ENCODE results near the gene FMNL2.

Gene FMNL2

DNA sequence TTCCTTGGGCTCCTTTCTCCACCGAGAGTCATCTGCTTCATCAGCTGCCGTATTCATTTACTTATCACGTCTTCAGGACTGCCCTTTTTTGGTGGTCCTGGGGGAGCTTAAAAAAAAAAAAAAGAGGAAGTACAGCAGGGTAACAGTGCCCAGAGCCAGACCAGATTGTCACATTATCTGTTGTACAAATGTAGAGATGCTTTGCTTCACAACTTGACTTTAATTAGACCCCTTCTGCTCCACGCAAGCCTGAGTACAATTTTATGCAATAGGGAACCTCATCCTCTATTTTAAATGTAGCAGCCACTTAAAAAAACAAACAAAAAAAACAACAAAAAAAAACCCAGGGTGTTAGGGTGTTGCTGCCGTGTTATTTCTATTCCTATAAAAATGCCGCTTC is 254.0 kb downstream of the FMNL2 start:
- no peak for DNase-seq

DNA sequence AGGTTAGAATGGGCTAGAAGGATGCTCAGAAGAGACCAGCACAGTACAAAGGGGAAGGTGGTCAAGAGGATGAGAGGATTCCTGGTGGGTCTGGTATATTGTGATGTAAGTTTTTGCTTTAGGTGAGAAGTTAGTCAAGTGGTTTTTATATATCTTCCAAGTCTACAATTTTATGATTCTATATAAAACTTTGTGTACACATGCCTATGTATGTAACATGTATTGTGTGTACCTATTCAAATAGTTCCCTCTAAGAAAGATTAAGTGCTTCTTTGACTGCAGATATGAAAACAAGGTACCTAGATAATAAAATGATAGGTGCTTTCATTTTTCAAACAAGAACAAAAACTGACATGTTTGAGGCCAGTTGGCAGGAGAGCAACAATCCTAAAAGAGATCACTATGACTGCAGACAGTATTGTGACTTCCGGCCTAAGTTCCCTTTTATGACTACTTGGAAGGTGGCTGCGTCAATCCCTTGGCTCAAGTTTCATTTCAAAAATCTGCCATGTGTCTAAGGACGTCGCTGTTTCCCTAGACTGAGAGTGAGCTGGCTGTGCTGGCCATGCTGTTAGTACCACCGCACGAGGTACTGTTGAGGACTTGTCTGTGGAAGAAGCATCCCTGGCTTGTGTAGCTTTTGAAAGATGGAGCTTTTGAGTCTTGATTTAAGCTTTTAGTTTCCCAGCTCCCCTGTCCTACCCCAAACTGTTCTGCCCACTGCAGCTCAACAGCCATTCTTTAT is 259.2 kb downstream of the FMNL2 start:
- DNase-seq = no peak

DNA sequence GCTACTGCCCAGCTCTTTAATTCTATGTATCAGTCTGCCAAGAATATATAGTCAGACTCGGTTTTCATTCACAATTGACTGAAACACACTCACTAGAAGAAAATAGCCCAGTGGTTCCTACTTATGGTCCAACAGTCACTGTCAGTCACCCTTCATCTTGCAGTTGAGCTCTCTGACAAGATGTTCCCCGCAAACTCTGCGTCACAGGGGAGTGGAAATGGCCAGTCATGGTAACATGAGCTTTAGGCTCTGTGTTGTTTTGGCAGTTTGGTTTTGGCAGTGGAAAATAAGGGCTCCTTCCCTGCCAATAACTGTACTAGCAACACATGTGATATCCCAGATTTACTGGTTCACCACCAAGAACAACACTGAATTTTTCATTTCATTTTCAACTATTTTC is 259.8 kb downstream of the FMNL2 start:
- DNase-seq = no peak

DNA sequence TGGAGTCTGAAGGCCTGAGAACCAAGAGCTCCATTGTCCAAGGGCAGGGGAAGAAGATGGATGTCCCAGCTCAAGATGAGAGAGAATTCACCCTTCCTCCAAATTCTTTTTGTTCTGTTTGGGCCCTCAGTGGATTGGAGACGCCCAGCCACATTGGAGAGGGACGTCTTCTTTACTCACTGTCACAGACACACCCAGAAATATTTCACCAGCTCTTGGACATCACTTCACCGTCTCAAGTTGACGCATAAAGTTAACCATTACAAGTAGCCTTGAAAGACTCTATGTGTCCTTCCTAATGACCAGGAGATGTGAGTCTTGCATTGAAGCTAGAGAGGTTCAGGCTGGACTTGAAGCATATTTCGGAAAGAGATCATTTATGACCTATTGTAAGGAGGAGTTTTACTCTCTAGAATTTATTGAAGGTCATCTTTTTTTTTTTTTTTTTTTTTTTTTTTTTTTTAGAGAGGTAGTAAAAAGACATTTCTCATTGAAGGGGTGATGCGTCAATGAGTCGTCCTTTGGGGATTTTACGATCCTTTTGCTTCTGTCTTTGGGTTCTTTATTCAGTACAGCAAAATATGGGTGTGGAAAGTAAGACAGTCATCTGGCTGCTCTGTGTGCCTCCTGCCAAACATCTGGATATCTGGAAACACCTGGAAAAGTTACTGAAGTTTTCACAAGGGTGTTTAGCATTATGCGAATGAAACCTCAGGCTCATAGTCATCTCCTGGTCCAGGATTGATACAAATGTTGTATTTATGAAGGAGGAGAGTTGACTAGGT is 264.2 kb downstream of the FMNL2 start:
- peak; percentile 41 for DNase-seq

- no peak for DNase-seq
Measured at GRCh38 chr2:152600051-152600657, 265.2 kb downstream of the FMNL2 start.

DNA sequence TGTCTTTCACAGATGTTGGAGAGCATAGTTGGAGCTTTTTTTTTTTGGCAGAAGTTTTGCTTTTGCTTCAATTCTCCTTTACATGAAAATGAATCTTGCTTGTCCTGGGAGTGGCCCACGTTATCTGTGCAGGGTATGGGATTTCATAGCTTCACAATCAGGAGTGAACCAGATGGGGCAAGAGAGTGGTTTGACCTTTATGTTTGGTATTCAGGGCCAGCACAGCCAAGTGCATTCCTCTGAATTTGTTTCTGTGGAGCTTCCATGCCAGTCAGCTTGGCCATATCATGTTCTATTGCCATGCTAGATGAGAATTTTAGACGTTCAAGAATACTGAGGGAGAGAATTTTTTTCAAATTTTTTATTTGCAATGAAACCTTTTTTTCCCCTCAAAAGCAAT is 265.7 kb downstream of the FMNL2 start:
- no peak for DNase-seq

DNA sequence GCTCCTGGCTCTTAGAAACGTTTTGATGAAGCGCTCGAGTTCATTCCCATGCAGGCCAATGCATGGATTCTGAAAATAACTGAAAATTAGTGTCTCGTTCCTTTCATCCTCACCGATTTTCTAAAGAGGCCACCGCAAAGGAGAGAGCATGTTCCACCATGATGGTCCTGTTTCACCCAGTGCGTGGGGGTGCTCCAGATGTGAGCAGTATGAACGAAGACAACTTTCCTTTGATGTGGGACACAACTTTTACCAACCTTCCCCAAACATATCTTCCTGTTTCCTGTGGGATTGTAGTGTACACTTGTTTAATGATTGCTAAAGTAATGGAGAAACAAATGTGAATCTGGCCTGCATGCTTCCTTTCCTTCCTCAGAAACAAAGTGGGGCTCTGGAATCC is 267.8 kb downstream of the FMNL2 start:
- DNase-seq = no peak

DNA sequence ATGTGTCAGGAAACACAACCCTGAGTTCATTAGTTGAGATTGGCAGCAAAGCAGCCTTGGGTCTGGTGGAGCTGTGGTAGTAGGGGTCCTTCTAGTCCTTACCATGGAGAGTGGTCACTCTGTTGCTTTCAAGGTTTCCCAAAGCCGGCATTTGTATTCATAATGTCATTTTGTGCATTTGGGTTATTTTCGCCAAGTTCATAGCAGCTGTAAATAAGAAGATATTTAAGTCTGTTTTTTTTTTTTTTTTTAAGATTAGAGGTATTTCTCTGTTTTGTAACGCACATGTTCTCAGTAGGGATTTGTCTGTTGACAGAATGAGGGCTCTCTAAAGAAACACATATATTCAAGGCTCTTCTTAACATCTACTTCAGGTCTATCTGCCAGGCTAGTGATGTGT is 268.2 kb downstream of the FMNL2 start:
- no peak for DNase-seq

DNA sequence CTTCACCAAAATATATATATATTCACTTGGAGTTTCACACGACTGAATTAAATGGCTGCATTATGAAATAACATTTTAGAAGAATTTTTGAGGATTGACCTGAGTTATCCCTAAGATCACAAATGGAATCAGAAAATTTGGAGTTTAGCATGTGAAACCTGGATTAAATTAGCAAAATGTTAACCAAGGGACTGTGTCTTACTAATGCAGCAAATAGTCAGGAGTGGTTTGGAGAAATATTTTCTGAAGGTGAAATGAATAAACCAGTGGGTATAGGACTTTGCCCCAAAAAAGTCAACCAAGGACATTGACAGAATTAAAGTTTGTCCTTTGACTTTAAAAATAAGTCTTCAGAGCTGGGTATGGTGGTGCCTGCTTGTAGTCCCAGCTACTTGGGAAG is 271.1 kb downstream of the FMNL2 start:
- peak; percentile 42 for DNase-seq

DNA sequence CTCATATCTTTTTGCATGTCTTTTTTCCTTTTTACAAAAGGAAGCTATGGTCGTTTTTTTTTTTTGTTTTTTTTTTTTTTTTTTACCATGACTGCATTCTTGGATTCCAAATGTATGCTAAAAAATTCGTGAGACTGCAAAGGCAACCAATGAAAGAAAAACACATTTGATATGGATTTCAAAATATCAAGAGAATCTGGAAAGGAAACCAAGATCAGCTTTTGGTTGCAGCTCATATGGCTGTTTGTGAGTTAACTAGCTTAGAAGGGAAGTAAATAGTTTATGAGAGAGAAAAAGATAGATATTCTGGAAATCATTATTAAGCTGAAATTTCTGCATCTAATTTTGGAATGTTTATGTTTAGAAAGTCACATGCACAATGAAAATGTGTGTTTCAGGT is 272.0 kb downstream of the FMNL2 start:
- no peak for DNase-seq

- no peak for DNase-seq
Measured at GRCh38 chr2:152607793-152608300, 272.9 kb downstream of the FMNL2 start.

- DNase-seq = no peak
Measured at GRCh38 chr2:152609154-152609553, 274.2 kb downstream of the FMNL2 start.

- no peak for DNase-seq
Measured at GRCh38 chr2:152609699-152610098, 274.7 kb downstream of the FMNL2 start.

- DNase-seq = peak; percentile 73
Measured at GRCh38 chr2:152611458-152612231, 276.7 kb downstream of the FMNL2 start.

- peak; percentile 39 for DNase-seq
Measured at GRCh38 chr2:152613235-152613634, 278.3 kb downstream of the FMNL2 start.

DNA sequence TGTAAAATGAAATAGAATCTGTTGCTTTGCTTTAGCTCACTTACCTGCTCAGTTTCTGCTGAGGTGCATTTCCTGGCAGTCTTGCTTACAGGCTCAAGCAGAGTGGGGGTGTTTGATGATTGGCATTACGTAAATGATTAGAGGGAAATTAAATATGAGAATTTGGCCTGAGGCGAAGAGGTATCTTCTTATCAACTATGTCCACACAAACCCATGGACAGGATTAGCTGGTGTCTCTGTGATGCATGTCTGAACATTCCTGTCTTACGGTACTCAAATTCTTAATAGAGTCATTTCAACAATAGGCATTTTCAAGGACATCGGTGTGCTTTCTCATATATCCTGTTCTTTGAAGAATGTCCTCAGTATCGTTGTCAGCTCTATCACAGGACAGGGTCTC is 280.2 kb downstream of the FMNL2 start:
- DNase-seq = no peak

GRCh38 chr2:152617456-152618192 is 282.6 kb downstream of the FMNL2 start:
- peak; percentile 61 for DNase-seq

- no peak for DNase-seq
Measured at GRCh38 chr2:152618193-152618564, 283.2 kb downstream of the FMNL2 start.

DNA sequence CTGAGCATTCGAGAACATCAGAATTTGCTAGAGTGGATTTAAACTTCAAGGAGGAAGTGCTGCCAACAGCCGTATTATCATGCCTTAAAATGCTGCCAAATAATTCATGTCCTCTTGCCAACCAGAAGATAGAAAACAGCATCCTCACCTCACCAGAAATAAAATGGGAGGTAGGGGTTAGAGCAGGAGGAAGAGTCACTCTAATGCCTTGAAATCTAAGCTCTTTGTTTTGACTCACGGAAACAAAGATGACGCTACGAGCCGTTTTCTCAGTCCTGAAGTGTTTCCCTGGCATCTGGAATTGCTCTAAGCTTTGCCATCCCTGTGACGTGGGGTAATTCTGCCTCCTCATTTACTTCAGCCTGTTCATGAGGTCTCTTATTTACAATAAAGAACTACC is 285.2 kb downstream of the FMNL2 start:
- DNase-seq = no peak

- DNase-seq = no peak
Measured at GRCh38 chr2:152620985-152621384, 286.0 kb downstream of the FMNL2 start.

- DNase-seq = no peak
Measured at GRCh38 chr2:152622219-152622618, 287.2 kb downstream of the FMNL2 start.

DNA sequence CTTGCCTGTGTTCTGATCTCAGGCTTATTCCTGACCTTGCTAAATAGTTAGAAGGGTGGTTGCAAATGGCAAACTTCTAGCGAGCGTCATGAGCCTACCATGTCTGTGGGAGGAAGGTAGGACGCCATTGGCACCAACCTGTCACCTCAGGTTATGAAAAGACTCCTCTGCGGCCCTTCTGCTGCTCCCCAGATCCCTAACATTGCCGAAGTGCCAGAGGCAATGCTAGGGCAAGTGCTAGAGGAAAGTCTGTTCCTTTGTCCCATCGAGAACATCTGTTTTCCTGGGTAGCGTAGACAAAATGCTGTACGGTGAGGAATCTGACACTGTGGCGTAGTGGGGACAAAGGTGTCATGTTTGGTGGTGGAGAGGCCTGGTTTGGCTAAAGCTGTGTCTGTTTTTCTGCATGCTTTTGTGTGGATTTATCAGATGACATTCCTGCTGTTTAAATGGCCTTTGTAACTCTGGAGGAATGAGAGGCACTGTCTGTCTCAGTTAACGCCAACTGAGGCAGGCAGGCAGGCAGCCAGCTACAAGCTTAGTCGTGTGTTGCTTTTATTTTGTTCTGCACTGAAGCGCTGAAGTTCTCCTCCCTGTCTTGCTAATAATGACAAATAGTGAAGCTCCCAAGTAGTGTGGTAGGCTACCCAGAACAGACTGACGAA is 288.2 kb downstream of the FMNL2 start:
- DNase-seq = no peak

Measured in fibroblast of skin of right biceps (primary cell).